Raji (cell line): Measurements from ENCODE around the gene OR2T5.
"Not testable (repeated sequence)": the region's sequence is repeated elsewhere in the genome, so short reads cannot be mapped to it uniquely, and the experiment has no call there.

ENCODE experiments used
- POLR2A ChIP-seq: IDR thresholded peaks from 2 replicates; pipeline ENCODE4 v1.6.1; 2011; ENCODE audit warnings: low read depth, low read length, control low read depth; ENCODE audit not compliant: insufficient read depth

OR2T5 gene, protein sequence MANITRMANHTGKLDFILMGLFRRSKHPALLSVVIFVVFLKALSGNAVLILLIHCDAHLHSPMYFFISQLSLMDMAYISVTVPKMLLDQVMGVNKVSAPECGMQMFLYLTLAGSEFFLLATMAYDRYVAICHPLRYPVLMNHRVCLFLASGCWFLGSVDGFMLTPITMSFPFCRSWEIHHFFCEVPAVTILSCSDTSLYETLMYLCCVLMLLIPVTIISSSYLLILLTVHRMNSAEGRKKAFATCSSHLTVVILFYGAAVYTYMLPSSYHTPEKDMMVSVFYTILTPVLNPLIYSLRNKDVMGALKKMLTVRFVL

DNA sequence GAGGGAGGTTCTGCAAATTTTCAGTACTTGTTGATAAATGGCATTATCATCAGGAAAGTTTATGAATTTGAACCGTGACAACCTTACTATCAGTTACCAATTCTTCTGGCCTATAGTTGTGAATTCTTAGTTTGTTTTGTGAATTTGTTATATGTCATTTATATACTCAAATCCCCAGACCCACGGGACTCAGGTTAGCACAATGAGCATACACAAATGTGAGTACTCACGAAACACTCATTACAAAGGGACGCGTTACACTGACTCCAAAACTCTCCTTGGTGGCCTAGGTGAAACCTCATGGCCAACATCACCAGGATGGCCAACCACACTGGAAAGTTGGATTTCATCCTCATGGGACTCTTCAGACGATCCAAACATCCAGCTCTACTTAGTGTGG, at the start of gene OR2T5:
Gene OR2T5 (plus strand): TSS at position 301 of the 400 bp plus-strand sequence. CDS start 0 bp downstream, at position 301.
- TF ChIP-seq POLR2A: not testable (repeated sequence)

DNA sequence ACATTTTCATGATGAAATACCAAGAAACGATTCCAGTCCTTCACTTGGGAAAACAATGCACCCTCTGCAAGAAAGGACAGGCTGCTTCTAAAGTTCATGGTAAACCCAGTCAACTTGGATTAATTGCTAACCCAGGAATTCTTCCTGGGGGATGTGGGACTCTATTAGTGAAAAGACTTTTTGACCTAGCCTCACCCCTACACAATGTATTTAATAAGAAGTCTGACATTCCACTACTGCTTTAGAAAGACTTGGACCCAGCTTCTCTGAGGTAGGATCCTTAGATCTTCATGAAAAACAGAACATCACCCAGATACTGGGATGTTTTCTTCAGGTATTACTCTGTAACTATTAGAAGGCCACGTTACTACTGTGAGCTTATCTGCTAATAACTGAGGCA, 43.0 kb upstream of the OR2T5 start, which contains the start of gene OR2T2:
Gene OR2T2 (plus strand): TSS at position 239 of the 400 bp plus-strand sequence. CDS start 7,161 bp downstream, outside the sequence.
- not testable (repeated sequence) for TF ChIP-seq POLR2A

DNA sequence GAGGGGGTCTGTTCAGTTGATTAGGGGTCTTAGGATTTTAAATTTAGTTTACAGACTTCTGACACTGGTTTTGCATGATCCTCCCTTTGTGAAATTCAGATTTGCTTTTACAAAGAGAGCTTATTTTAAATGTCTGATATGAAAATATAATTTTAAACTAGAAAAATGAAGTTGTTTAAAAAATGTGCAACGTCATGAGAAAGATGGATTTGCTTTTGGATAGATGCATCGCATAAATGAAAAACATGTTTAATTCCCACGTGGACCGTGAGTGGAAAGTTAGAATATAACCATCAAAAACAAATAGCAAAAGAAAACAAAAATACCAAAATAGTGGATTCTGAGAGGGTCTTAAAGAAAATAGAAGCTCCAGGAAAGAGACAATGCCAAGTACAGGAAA, 17.2 kb upstream of the OR2T5 start:
- TF ChIP-seq POLR2A: no peak

DNA sequence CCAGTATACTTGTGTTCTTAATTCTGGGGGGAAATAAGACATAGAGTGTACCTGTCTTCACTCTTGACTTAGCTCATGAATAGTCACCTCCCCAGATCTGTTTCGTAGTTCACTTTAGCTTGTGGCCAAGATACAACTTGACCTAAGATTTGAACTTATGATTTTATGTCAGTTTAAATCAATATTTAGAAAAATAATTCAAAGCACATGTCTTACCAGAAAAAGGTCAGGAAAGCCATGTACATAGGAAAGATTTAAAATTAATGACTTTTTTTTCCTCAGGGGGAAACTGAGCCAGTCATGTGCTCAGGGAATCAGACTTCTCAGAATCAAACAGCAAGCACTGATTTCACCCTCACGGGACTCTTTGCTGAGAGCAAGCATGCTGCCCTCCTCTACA, 15.3 kb upstream of the OR2T5 start, which contains the start of gene OR2T3:
Gene OR2T3 (plus strand): TSS at position 301 of the 400 bp plus-strand sequence. CDS start 0 bp downstream, at position 301.
- not testable (repeated sequence) for TF ChIP-seq POLR2A

DNA sequence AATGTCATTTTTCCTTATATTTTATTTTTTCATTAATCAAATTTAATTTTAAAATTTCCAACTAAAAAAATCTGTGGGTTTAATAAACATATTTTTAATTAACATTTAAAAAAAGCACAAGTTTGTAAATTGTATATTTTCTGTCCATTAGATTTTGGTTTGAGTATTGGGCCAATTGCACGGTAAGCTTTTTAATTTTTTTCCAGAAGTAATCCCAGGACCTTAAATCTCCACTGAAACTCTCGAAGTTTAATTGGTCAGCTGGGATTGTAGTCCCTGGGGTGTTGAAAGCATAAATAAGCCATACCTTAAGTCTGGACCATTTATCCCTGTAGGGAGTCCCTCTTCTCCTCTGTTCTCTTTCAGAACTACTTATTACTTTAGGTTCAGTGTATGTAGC, 19.4 kb downstream of the OR2T5 start, which contains the start of gene OR2G6:
Gene OR2G6 (plus strand): TSS at position 301 of the 400 bp plus-strand sequence. CDS start 13,574 bp downstream, outside the sequence.
- TF ChIP-seq POLR2A: not testable (repeated sequence)

DNA sequence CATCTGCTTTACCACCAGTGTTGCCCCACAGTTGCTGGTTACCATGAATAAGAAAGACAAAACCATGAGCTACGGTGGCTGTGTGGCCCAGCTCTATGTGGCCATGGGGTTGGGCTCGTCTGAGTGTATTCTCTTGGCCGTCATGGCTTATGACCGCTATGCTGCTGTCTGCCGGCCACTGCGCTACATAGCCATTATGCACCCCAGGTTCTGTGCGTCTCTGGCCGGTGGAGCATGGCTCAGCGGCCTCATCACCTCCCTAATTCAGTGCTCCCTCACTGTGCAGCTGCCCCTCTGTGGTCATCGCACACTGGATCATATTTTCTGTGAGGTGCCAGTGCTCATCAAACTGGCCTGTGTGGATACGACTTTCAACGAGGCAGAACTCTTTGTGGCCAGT, 33.5 kb downstream of the OR2T5 start:
- TF ChIP-seq POLR2A: no peak
